WTC11 (cell line): Measurements from ENCODE around the gene SLC7A10. TPM values are rescaled to one million over a fixed set of nuclear protein-coding genes. Genes with fewer than 3 reads are reported as not detected.

Source experiments
- ATAC-seq: fragments of 200-7000 bp; cut with Tn5 transposase; 2 replicates; pipeline ENCODE4 v1.10.0; 2021; ENCODE audit warnings: mild to moderate bottlenecking, moderate library complexity
- CTCF ChIA-PET: fragments of 300-600 bp; sonication (Branson Sonifier 250); formaldehyde crosslinking; loops from one replicate; lab custom pipeline; 2021; ENCODE audit warnings: antibody characterized with exemption; lab: Charles Lee
- POLR2A ChIA-PET: fragments of 350-600 bp; sonication (Branson Sonifier 250); formaldehyde crosslinking; loops from one replicate; lab custom pipeline; 2021; ENCODE audit warnings: antibody characterized with exemption; lab: Charles Lee
- DNase-seq: peaks from one replicate; pipeline ENCODE4 v3.0.0; 2021; ENCODE audit warnings: low spot score
- H3K27ac Mint-ChIP-seq: 2 replicates; pipeline ENCODE4 v1.8.0; 2021; ENCODE audit warnings: mixed read lengths
- H3K27me3 Mint-ChIP-seq: 2 replicates; pipeline ENCODE4 v1.8.0; 2021; ENCODE audit warnings: low read depth, mild to moderate bottlenecking, moderate library complexity, mixed read lengths
- H3K36me3 Mint-ChIP-seq: 2 replicates; pipeline ENCODE4 v1.8.0; 2021; ENCODE audit warnings: mixed read lengths
- H3K4me1 Mint-ChIP-seq: 2 replicates; pipeline ENCODE4 v1.8.0; 2022; ENCODE audit warnings: mixed read lengths
- H3K4me3 Mint-ChIP-seq: 2 replicates; pipeline ENCODE4 v1.8.0; 2021; ENCODE audit warnings: mild to moderate bottlenecking, moderate library complexity, mixed read lengths
- H3K9me3 Mint-ChIP-seq: 2 replicates; pipeline ENCODE4 v1.8.0; 2021; ENCODE audit warnings: mixed read lengths
- AFF4 ChIP-seq: sonication (generic); formaldehyde crosslinking; IDR thresholded peaks from 2 replicates; pipeline ENCODE4 v1.8.1; 2023; ENCODE audit warnings: mild to moderate bottlenecking, missing genetic modification reagents, borderline replicate concordance
- AR ChIP-seq: fragments of 250-450 bp; sonication (Bioruptor Pico); IDR thresholded peaks from 2 replicates; pipeline ENCODE4 v1.9.0; 2021; ENCODE audit warnings: mild to moderate bottlenecking
- CREM ChIP-seq: sonication (generic); formaldehyde crosslinking; IDR thresholded peaks from 2 replicates; pipeline ENCODE4 v1.8.1; 2022; ENCODE audit warnings: mild to moderate bottlenecking, missing genetic modification reagents, moderate library complexity
- E2F5 ChIP-seq: sonication (generic); formaldehyde crosslinking; IDR thresholded peaks from 2 replicates; pipeline ENCODE4 v1.8.1; 2022; ENCODE audit warnings: mild to moderate bottlenecking, moderate library complexity, missing genetic modification reagents
- ELF4 ChIP-seq: sonication (generic); formaldehyde crosslinking; IDR thresholded peaks from 2 replicates; pipeline ENCODE4 v1.8.1; 2022; ENCODE audit warnings: low read depth, mild to moderate bottlenecking, moderate library complexity, missing genetic modification reagents
- ERG ChIP-seq: fragments of 250-450 bp; sonication (Bioruptor Pico); IDR thresholded peaks from 2 replicates; pipeline ENCODE4 v1.8.0; 2021; ENCODE audit warnings: mild to moderate bottlenecking
- GTF2I ChIP-seq: fragments of 250-450 bp; sonication (Bioruptor Pico); conservative IDR thresholded peaks from 2 replicates; pipeline ENCODE4 v1.4.0; 2021; ENCODE audit warnings: mild to moderate bottlenecking
- NFYB ChIP-seq: sonication (generic); formaldehyde crosslinking; conservative IDR thresholded peaks from 2 replicates; pipeline ENCODE4 v1.8.0; 2022; ENCODE audit warnings: low read depth, missing genetic modification reagents
- TEAD4 ChIP-seq: sonication (generic); formaldehyde crosslinking; IDR thresholded peaks from 2 replicates; pipeline ENCODE4 v1.8.0; 2022; ENCODE audit warnings: mild to moderate bottlenecking, missing genetic modification reagents
- ZNF532 ChIP-seq: fragments of 250-450 bp; sonication (Bioruptor Pico); IDR thresholded peaks from 2 replicates; pipeline ENCODE4 v1.9.0; 2021; ENCODE audit warnings: mild to moderate bottlenecking, borderline replicate concordance
- total RNA-seq: library from RNA; stranded (reverse); gene quantifications from 3 replicates; pipeline ENCODE4 v1.2.3, GENCODE V29; 2021

SLC7A10 gene
- total RNA-seq, 1 experiment from 2014 or later, result 4.2 TPM

- TF ChIP-seq ERG (CRISPR knock-in tag) (no peak), AR (CRISPR knock-in tag) (no peak), AFF4 (CRISPR knock-in tag) (no peak), NFYB (CRISPR knock-in tag) (no peak), ZNF532 (CRISPR knock-in tag) (no peak), CREM (CRISPR knock-in tag) (no peak), E2F5 (no peak), ELF4 (CRISPR knock-in tag) (no peak)
Measured at GRCh38 chr19:33227870-33228599, 2.4 kb upstream of the SLC7A10 start (continued).

GRCh38 chr19:33227242-33227650, 1.6 kb upstream of the SLC7A10 start:
- POLR2A ChIA-PET, result interaction anchor here (0.6 to 1.0 kb wide), 5 partner anchors 9 to 570 kb away, joined by 3 read pairs; partner anchors contain the start of genes CEBPA and KCTD15
- Mint-ChIP-seq H3K27ac (no peak overlapping the region), H3K4me3 (peak overlapping the region; percentile 75), H3K27me3 (peaks cover 61% of the 10 kb centered on the region), H3K9me3 (peaks cover 18% of the 10 kb centered on the region), H3K36me3 (peaks cover 15% of the 10 kb centered on the region), H3K4me1 (peaks cover 13% of the 10 kb centered on the region)
- 0 out of 2 replicates have a peak, but pooled peaks have one; percentile 35 for TF ChIP-seq ERG (CRISPR knock-in tag)
- TF ChIP-seq GTF2I (CRISPR knock-in tag), result no peak
- TF ChIP-seq TEAD4, result peak; percentile 55; the same call in 1 of the 2 replicates
- ATAC-seq, result peak; percentile 36
- CTCF ChIA-PET, result interaction anchor here (0.6 to 3.1 kb wide), 16 partner anchors 9 to 550 kb away, joined by 3 to 27 read pairs (median 4); partner anchors contain the start of gene CEBPG
- DNase-seq, result no peak
